WTC11 (cell line): Measurements from ENCODE around the gene NKX6-1. TPM values are rescaled to one million over a fixed set of nuclear protein-coding genes. Genes with fewer than 3 reads are reported as not detected.
A peak's percentile ranks its signal among the peaks of the same experiment; 100 is the strongest.

Experiments used
- ATAC-seq: fragments of 200-7000 bp; cut with Tn5 transposase; 2 replicates; pipeline ENCODE4 v1.10.0; 2021; ENCODE audit warnings: mild to moderate bottlenecking, moderate library complexity
- CTCF ChIA-PET: fragments of 300-600 bp; sonication (Branson Sonifier 250); formaldehyde crosslinking; loops from one replicate; lab custom pipeline; 2021; ENCODE audit warnings: antibody characterized with exemption; lab: Charles Lee
- POLR2A ChIA-PET: fragments of 350-600 bp; sonication (Branson Sonifier 250); formaldehyde crosslinking; loops from one replicate; lab custom pipeline; 2021; ENCODE audit warnings: antibody characterized with exemption; lab: Charles Lee
- DNase-seq: peaks from one replicate; pipeline ENCODE4 v3.0.0; 2021; ENCODE audit warnings: low spot score
- H3K27ac Mint-ChIP-seq: 2 replicates; pipeline ENCODE4 v1.8.0; 2021; ENCODE audit warnings: mixed read lengths
- H3K27me3 Mint-ChIP-seq: 2 replicates; pipeline ENCODE4 v1.8.0; 2021; ENCODE audit warnings: low read depth, mild to moderate bottlenecking, moderate library complexity, mixed read lengths
- H3K36me3 Mint-ChIP-seq: 2 replicates; pipeline ENCODE4 v1.8.0; 2021; ENCODE audit warnings: mixed read lengths
- H3K4me1 Mint-ChIP-seq: 2 replicates; pipeline ENCODE4 v1.8.0; 2022; ENCODE audit warnings: mixed read lengths
- H3K4me3 Mint-ChIP-seq: 2 replicates; pipeline ENCODE4 v1.8.0; 2021; ENCODE audit warnings: mild to moderate bottlenecking, moderate library complexity, mixed read lengths
- H3K9me3 Mint-ChIP-seq: 2 replicates; pipeline ENCODE4 v1.8.0; 2021; ENCODE audit warnings: mixed read lengths
- AFF4 ChIP-seq: sonication (generic); formaldehyde crosslinking; IDR thresholded peaks from 2 replicates; pipeline ENCODE4 v1.8.1; 2023; ENCODE audit warnings: mild to moderate bottlenecking, missing genetic modification reagents, borderline replicate concordance
- EMX1 ChIP-seq: fragments of 250-450 bp; sonication (Bioruptor Pico); IDR thresholded peaks from 2 replicates; pipeline ENCODE4 v1.8.0; 2021; ENCODE audit warnings: mild to moderate bottlenecking
- ETV6 ChIP-seq: sonication (generic); formaldehyde crosslinking; IDR thresholded peaks from 2 replicates; pipeline ENCODE4 v1.8.1; 2022; ENCODE audit warnings: mild to moderate bottlenecking, missing genetic modification reagents
- FOXP1 ChIP-seq: sonication (generic); formaldehyde crosslinking; IDR thresholded peaks from 2 replicates; pipeline ENCODE4 v1.8.0; 2022; ENCODE audit warnings: missing genetic modification reagents, mild to moderate bottlenecking, moderate library complexity, borderline replicate concordance
- GABPB1 ChIP-seq: sonication (generic); formaldehyde crosslinking; IDR thresholded peaks from 2 replicates; pipeline ENCODE4 v1.8.1; 2023; ENCODE audit warnings: mild to moderate bottlenecking, missing genetic modification reagents
- HMGA2 ChIP-seq: fragments of 250-450 bp; sonication (Bioruptor Pico); IDR thresholded peaks from 2 replicates; pipeline ENCODE4 v1.4.0; 2021; ENCODE audit warnings: mild to moderate bottlenecking, moderate library complexity
- KAT7 ChIP-seq: sonication (generic); formaldehyde crosslinking; IDR thresholded peaks from 2 replicates; pipeline ENCODE4 v1.8.1; 2023; ENCODE audit warnings: missing genetic modification reagents, mild to moderate bottlenecking, borderline replicate concordance
- MYBL2 ChIP-seq: sonication (generic); formaldehyde crosslinking; IDR thresholded peaks from 2 replicates; pipeline ENCODE4 v1.8.1; 2023; ENCODE audit warnings: mild to moderate bottlenecking, moderate library complexity, missing genetic modification reagents
- NFE2L1 ChIP-seq: sonication (generic); formaldehyde crosslinking; IDR thresholded peaks from 2 replicates; pipeline ENCODE4 v1.8.1; 2023; ENCODE audit warnings: missing genetic modification reagents
- NR2C2 ChIP-seq: sonication (generic); formaldehyde crosslinking; IDR thresholded peaks from 2 replicates; pipeline ENCODE4 v1.8.0; 2022; ENCODE audit warnings: mild to moderate bottlenecking, missing genetic modification reagents
- SMAD4 ChIP-seq: sonication (generic); formaldehyde crosslinking; IDR thresholded peaks from 2 replicates; pipeline ENCODE4 v1.8.0; 2022; ENCODE audit warnings: mild to moderate bottlenecking, missing genetic modification reagents
- TEAD1 ChIP-seq: sonication (generic); formaldehyde crosslinking; IDR thresholded peaks from 2 replicates; pipeline ENCODE4 v1.8.0; 2022; ENCODE audit warnings: mild to moderate bottlenecking, missing genetic modification reagents
- TP53 ChIP-seq: sonication (generic); formaldehyde crosslinking; IDR thresholded peaks from 2 replicates; pipeline ENCODE4 v1.8.1; 2023; ENCODE audit warnings: mild to moderate bottlenecking, missing genetic modification reagents
- USF2 ChIP-seq: sonication (generic); formaldehyde crosslinking; IDR thresholded peaks from 2 replicates; pipeline ENCODE4 v1.8.1; 2023; ENCODE audit warnings: mild to moderate bottlenecking, missing genetic modification reagents, moderate library complexity
- ZBTB21 ChIP-seq: sonication (generic); formaldehyde crosslinking; IDR thresholded peaks from 2 replicates; pipeline ENCODE4 v1.8.1; 2023; ENCODE audit warnings: mild to moderate bottlenecking, missing genetic modification reagents, borderline replicate concordance
- ZNF232 ChIP-seq: sonication (generic); formaldehyde crosslinking; IDR thresholded peaks from 2 replicates; pipeline ENCODE4 v1.8.0; 2022; ENCODE audit warnings: mild to moderate bottlenecking, missing genetic modification reagents
- total RNA-seq: library from RNA; stranded (reverse); gene quantifications from 3 replicates; pipeline ENCODE4 v1.2.3, GENCODE V29; 2021
- TF ChIP-seq, protein P1 (sequence below): sonication (generic); formaldehyde crosslinking; IDR thresholded peaks from 2 replicates; pipeline ENCODE4 v1.8.1; 2023; ENCODE audit warnings: mild to moderate bottlenecking, missing genetic modification reagents
- TF ChIP-seq, protein P2 (sequence below): sonication (generic); formaldehyde crosslinking; IDR thresholded peaks from 2 replicates; pipeline ENCODE4 v1.8.1; 2023; ENCODE audit warnings: mild to moderate bottlenecking, missing genetic modification reagents
- TF ChIP-seq, protein P3 (sequence below): sonication (generic); formaldehyde crosslinking; conservative IDR thresholded peaks from 2 replicates; pipeline ENCODE4 v1.8.1; 2023; ENCODE audit warnings: mild to moderate bottlenecking, low read depth, missing genetic modification reagents, moderate library complexity
- TF ChIP-seq, protein P4 (sequence below): fragments of 250-450 bp; sonication (Bioruptor Pico); IDR thresholded peaks from 2 replicates; pipeline ENCODE4 v1.9.0; 2021; ENCODE audit warnings: mild to moderate bottlenecking

The NKX6-1 gene
- total RNA-seq, 1 experiment from 2014 or later: 0.09 TPM

DNA sequence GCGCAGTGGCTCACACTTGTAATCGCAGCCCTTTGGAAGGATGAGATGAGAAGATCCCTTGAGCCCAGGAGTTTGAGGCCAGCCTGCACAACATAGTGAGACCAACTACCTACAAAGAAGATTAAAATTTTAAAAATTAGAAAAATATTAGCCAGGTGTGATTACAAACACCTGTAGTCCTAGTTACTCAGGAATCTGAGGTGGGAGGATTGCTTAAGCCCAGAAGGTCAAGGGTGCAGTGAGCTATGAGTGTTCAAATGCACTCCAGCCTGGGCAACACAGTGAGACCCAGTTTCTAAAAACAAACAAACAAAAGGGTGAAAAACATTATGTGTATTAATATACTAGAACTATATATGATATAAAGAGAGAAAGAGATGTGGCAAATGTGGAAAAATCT lies 36.8 kb upstream of the NKX6-1 start:
- POLR2A ChIA-PET: no interaction called here
- Mint-ChIP-seq H3K36me3 (no peaks in the 10 kb centered on the region; the same call in 1 of the 2 replicates), H3K9me3 (peaks cover 17% of the 10 kb centered on the region), H3K4me3 (no peak overlapping the region), H3K27me3 (no peaks in the 10 kb centered on the region), H3K4me1 (peaks cover 7% of the 10 kb centered on the region), H3K27ac (no peak overlapping the region)
- DNase-seq (no peak), ATAC-seq (no peak)
- no peak for TF ChIP-seq TEAD1 (CRISPR knock-in tag)
- TF ChIP-seq, protein P1, sequence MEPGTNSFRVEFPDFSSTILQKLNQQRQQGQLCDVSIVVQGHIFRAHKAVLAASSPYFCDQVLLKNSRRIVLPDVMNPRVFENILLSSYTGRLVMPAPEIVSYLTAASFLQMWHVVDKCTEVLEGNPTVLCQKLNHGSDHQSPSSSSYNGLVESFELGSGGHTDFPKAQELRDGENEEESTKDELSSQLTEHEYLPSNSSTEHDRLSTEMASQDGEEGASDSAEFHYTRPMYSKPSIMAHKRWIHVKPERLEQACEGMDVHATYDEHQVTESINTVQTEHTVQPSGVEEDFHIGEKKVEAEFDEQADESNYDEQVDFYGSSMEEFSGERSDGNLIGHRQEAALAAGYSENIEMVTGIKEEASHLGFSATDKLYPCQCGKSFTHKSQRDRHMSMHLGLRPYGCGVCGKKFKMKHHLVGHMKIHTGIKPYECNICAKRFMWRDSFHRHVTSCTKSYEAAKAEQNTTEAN: no peak
- TF ChIP-seq, protein P2, sequence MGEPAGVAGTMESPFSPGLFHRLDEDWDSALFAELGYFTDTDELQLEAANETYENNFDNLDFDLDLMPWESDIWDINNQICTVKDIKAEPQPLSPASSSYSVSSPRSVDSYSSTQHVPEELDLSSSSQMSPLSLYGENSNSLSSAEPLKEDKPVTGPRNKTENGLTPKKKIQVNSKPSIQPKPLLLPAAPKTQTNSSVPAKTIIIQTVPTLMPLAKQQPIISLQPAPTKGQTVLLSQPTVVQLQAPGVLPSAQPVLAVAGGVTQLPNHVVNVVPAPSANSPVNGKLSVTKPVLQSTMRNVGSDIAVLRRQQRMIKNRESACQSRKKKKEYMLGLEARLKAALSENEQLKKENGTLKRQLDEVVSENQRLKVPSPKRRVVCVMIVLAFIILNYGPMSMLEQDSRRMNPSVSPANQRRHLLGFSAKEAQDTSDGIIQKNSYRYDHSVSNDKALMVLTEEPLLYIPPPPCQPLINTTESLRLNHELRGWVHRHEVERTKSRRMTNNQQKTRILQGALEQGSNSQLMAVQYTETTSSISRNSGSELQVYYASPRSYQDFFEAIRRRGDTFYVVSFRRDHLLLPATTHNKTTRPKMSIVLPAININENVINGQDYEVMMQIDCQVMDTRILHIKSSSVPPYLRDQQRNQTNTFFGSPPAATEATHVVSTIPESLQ (CRISPR knock-in tag): no peak
- no peak for TF ChIP-seq ZBTB21
- no peak for TF ChIP-seq MYBL2
- TF ChIP-seq KAT7 (CRISPR knock-in tag): no peak
- CTCF ChIA-PET: interaction anchor here (0.9 kb wide), 1 partner anchor 43 kb away, joined by 3 read pairs; no protein-coding TSS in a partner anchor

- Mint-ChIP-seq H3K4me3 (no peak overlapping the region), H3K9me3 (peaks cover 17% of the 10 kb centered on the region)
- CTCF ChIA-PET: no interaction called here
- peak; percentile 86 for ATAC-seq
- no peak for TF ChIP-seq USF2 (CRISPR knock-in tag)
- no peak for TF ChIP-seq TP53 (CRISPR knock-in tag)
- TF ChIP-seq ZNF232 (CRISPR knock-in tag): no peak
- no peak for TF ChIP-seq EMX1
- no peak for TF ChIP-seq GABPB1
- TF ChIP-seq, all 79 proteins: peak for 0
- no peak overlapping the region for H3K27ac Mint-ChIP-seq
- no peak for DNase-seq
- peaks cover 7% of the 10 kb centered on the region for H3K4me1 Mint-ChIP-seq
- POLR2A ChIA-PET: no interaction called here
- no peaks in the 10 kb centered on the region for H3K27me3 Mint-ChIP-seq
- H3K36me3 Mint-ChIP-seq: no peaks in the 10 kb centered on the region; the same call in 1 of the 2 replicates
These were observed 32.6 kb upstream of the NKX6-1 start for GRCh38 chr4:84531689-84532088.

- Mint-ChIP-seq H3K9me3 (peaks cover 17% of the 10 kb centered on the region), H3K4me3 (no peak overlapping the region), H3K4me1 (peaks cover 7% of the 10 kb centered on the region), H3K36me3 (no peaks in the 10 kb centered on the region; the same call in 1 of the 2 replicates), H3K27me3 (no peaks in the 10 kb centered on the region), H3K27ac (no peak overlapping the region)
- ChIA-PET CTCF (no interaction called here), POLR2A (no interaction called here)
- ATAC-seq: no peak
- no peak for DNase-seq
- TF ChIP-seq, protein P3, sequence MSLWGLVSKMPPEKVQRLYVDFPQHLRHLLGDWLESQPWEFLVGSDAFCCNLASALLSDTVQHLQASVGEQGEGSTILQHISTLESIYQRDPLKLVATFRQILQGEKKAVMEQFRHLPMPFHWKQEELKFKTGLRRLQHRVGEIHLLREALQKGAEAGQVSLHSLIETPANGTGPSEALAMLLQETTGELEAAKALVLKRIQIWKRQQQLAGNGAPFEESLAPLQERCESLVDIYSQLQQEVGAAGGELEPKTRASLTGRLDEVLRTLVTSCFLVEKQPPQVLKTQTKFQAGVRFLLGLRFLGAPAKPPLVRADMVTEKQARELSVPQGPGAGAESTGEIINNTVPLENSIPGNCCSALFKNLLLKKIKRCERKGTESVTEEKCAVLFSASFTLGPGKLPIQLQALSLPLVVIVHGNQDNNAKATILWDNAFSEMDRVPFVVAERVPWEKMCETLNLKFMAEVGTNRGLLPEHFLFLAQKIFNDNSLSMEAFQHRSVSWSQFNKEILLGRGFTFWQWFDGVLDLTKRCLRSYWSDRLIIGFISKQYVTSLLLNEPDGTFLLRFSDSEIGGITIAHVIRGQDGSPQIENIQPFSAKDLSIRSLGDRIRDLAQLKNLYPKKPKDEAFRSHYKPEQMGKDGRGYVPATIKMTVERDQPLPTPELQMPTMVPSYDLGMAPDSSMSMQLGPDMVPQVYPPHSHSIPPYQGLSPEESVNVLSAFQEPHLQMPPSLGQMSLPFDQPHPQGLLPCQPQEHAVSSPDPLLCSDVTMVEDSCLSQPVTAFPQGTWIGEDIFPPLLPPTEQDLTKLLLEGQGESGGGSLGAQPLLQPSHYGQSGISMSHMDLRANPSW (CRISPR knock-in tag): no peak
- TF ChIP-seq ETV6 (CRISPR knock-in tag) (no peak), SMAD4 (CRISPR knock-in tag) (no peak), NR2C2 (no peak), HMGA2 (CRISPR knock-in tag) (no peak), MYBL2 (no peak), AFF4 (CRISPR knock-in tag) (no peak), FOXP1 (CRISPR knock-in tag) (no peak), NFE2L1 (CRISPR knock-in tag) (no peak), GABPB1 (no peak), TEAD1 (CRISPR knock-in tag) (no peak)
- TF ChIP-seq, protein P1: no peak
- TF ChIP-seq, protein P4, sequence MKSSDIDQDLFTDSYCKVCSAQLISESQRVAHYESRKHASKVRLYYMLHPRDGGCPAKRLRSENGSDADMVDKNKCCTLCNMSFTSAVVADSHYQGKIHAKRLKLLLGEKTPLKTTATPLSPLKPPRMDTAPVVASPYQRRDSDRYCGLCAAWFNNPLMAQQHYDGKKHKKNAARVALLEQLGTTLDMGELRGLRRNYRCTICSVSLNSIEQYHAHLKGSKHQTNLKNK (CRISPR knock-in tag): no peak
These were observed 31.8 kb upstream of the NKX6-1 start for GRCh38 chr4:84530871-84531270.
